HEK293T (cell line): ENCODE results near the gene HAUS1.

Experiments
- CTCF ChIA-PET: fragments of 350-600 bp; formaldehyde crosslinking; extraction: SDS; loops from one replicate; lab custom pipeline; 2021; ENCODE audit warnings: antibody characterized with exemption, inconsistent platforms; lab: Yijun Ruan, JAX
- POLR2A ChIA-PET: fragments of 350-600 bp; formaldehyde crosslinking; extraction: SDS; loops from one replicate; lab custom pipeline; 2020; ENCODE audit warnings: antibody characterized with exemption, inconsistent platforms; lab: Yijun Ruan, JAX
- DNase-seq: peaks from one replicate; pipeline ENCODE4 v3.0.0; 2012; ENCODE audit warnings: mixed read lengths; ENCODE audit errors: extremely low spot score
- ARNT ChIP-seq: fragments of 450-650 bp; IDR thresholded peaks from 2 replicates; pipeline ENCODE4 v1.6.1; 2017; ENCODE audit warnings: mild to moderate bottlenecking
- BHLHE40 ChIP-seq: fragments of 450-650 bp; IDR thresholded peaks from 2 replicates; pipeline ENCODE4 v1.6.1; 2016; ENCODE audit warnings: mild to moderate bottlenecking, moderate library complexity, borderline replicate concordance
- CTBP1 ChIP-seq: fragments of 450-650 bp; IDR thresholded peaks from 2 replicates; pipeline ENCODE4 v1.6.1; 2016; ENCODE audit warnings: borderline replicate concordance
- ELF4 ChIP-seq: fragments of 450-650 bp; IDR thresholded peaks from 2 replicates; pipeline ENCODE4 v1.6.1; 2017; ENCODE audit warnings: antibody characterized with exemption
- FOXA1 ChIP-seq: fragments of 450-650 bp; IDR thresholded peaks from 2 replicates; pipeline ENCODE4 v1.6.1; 2016; ENCODE audit warnings: mild to moderate bottlenecking
- FOXK2 ChIP-seq: fragments of 450-650 bp; IDR thresholded peaks from 2 replicates; pipeline ENCODE4 v1.6.1; 2016; ENCODE audit warnings: mild to moderate bottlenecking
- FOXM1 ChIP-seq: fragments of 450-650 bp; IDR thresholded peaks from 2 replicates; pipeline ENCODE4 v1.6.1; 2017; ENCODE audit warnings: mild to moderate bottlenecking, borderline replicate concordance
- HDGF ChIP-seq: fragments of 450-650 bp; IDR thresholded peaks from 2 replicates; pipeline ENCODE4 v1.6.1; 2017; ENCODE audit warnings: antibody characterized with exemption, borderline replicate concordance
- L3MBTL2 ChIP-seq: fragments of 450-650 bp; conservative IDR thresholded peaks from 2 replicates; pipeline ENCODE4 v1.6.1; 2016; ENCODE audit warnings: mild to moderate bottlenecking
- LEF1 ChIP-seq: fragments of 450-650 bp; IDR thresholded peaks from 2 replicates; pipeline ENCODE4 v1.6.1; 2017; ENCODE audit warnings: mild to moderate bottlenecking, borderline replicate concordance
- NFRKB ChIP-seq: fragments of 450-650 bp; IDR thresholded peaks from 2 replicates; pipeline ENCODE4 v1.6.1; 2016; ENCODE audit warnings: mild to moderate bottlenecking, moderate library complexity
- PKNOX1 ChIP-seq: fragments of 450-650 bp; IDR thresholded peaks from 2 replicates; pipeline ENCODE4 v1.6.1; 2016
- SP1 ChIP-seq: fragments of 450-650 bp; IDR thresholded peaks from 2 replicates; pipeline ENCODE4 v1.6.1; 2017
- SUZ12 ChIP-seq: fragments of 450-650 bp; IDR thresholded peaks from 2 replicates; pipeline ENCODE4 v1.6.1; 2016; ENCODE audit warnings: mild to moderate bottlenecking
- TARDBP ChIP-seq: fragments of 450-650 bp; IDR thresholded peaks from 2 replicates; pipeline ENCODE4 v1.6.1; 2016
- ZNF384 ChIP-seq: fragments of 450-650 bp; IDR thresholded peaks from 2 replicates; pipeline ENCODE4 v1.6.1; 2016

HAUS1 gene

DNA sequence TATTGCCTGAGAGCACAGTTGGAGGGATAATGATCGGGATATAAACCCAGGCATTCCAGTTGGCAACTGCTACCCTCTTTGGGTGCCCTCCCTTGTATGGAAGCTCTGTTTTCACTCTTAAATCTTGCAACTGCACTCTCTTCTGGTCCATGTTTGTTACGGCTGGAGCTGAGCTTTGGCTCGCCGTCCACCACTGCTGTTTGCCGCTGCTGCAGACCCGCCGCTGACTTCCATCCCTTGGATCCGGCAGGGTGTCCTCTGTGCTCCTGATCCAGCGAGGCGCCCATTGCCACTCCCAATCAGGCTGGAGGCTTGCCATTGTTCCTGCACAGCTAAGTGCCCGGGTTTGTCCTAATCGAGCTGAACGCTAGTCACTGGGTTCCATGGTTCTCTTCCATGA lies 60.7 kb downstream of the HAUS1 start:
- TF ChIP-seq ELF4 (no peak), SP1 (no peak), FOXM1 (no peak), NFRKB (no peak), TARDBP (no peak), CTBP1 (no peak), PKNOX1 (no peak), LEF1 (no peak)
- CTCF ChIA-PET = interaction anchor here (1.2 kb wide), 1 partner anchor 8 kb away, joined by 3 read pairs; a partner anchor contains a TSS
- POLR2A ChIA-PET = no interaction called here
- DNase-seq = no peak

DNA sequence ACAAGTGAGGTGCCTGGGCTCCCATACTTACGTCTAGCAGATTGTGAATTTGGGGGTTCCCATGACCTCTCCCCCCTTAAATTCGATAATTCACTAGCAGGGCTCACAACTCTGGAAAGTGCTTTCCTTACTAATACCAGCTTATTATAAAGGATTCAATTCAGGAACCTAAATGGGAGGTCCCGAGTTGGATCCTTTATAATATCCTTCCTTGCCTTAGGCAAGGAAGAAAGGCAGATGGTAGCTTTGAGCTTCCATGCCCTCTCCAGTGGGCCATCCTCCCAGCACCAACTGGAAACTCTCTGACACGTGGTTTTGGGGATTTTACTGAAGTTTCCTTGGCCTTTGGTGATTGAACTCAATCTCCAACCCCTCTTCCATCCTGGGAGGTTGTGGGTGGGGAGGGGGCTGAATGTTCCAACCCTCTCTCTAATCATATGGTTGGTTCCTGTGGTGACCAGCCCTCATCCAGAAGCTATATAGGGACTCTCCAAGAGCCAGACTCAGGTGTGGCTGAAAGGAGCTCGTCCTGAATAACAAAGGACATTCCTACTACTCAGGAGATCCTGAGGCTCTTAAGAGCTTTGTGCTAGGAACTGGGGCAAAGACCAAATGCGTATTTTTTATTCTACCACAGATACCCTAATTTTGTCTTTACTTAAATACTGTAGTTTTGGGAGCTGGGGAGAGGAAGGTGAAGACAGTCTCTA lies 62.2 kb downstream of the HAUS1 start:
- TF ChIP-seq HDGF (no peak), FOXK2 (no peak), PKNOX1 (no peak), SP1 (no peak), FOXM1 (no peak), L3MBTL2 (no peak), ELF4 (no peak), SUZ12 (no peak), TARDBP (no peak), NFRKB (no peak), CTBP1 (no peak), FOXA1 (no peak), ZNF384 (no peak), BHLHE40 (no peak), LEF1 (no peak), ARNT (no peak)
- DNase-seq = no peak
- ChIA-PET POLR2A (no interaction called here), CTCF (no interaction called here)

- POLR2A ChIA-PET = no interaction called here
- TF ChIP-seq CTBP1 = no peak
- no peak for TF ChIP-seq NFRKB
- TF ChIP-seq FOXK2 = no peak
- TF ChIP-seq HDGF = no peak
- no peak for TF ChIP-seq PKNOX1
- no peak for TF ChIP-seq L3MBTL2
- no peak for TF ChIP-seq ELF4
- no peak for TF ChIP-seq SUZ12
- TF ChIP-seq BHLHE40 = no peak
- no peak for TF ChIP-seq FOXM1
- no peak for TF ChIP-seq FOXA1
- CTCF ChIA-PET = no interaction called here
- DNase-seq = no peak
Measured at GRCh38 chr18:46167971-46168370, 63.8 kb downstream of the HAUS1 start.

DNA sequence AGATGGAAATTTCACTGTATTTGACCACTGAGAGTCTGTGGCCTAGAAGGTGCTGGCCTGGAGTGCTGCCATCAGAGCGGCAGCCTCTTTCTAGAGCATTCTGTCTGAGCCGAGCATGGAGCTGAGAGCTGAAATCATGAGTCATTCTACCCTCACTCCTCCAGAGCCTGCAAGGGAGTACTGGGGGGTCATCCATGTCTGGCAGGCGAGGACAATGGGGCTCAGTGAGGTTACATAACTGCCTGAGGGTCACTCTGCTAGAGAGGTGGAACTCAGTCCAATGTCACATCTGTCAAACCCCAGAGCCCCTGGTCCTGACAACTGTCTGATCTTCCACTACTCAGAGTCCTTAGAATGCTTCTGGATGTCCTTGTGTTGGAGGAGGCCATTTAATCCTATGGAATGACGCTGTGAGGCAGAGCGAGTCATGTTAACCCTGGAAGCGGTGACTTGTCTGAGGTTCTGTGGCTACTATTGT lies 65.3 kb downstream of the HAUS1 start:
- DNase-seq = no peak
- CTCF ChIA-PET = no interaction called here
- POLR2A ChIA-PET = no interaction called here
- TF ChIP-seq TARDBP (no peak), FOXM1 (no peak), SP1 (no peak), HDGF (no peak), ELF4 (no peak), BHLHE40 (no peak), FOXA1 (no peak)

GRCh38 chr18:46171331-46171730 lies 67.1 kb downstream of the HAUS1 start:
- DNase-seq = no peak
- ChIA-PET POLR2A (no interaction called here), CTCF (no interaction called here)
- no peak for TF ChIP-seq BHLHE40
- TF ChIP-seq ELF4 = no peak
- TF ChIP-seq FOXA1 = no peak
- no peak for TF ChIP-seq LEF1
- TF ChIP-seq SP1 = no peak
- TF ChIP-seq SUZ12 = no peak
- TF ChIP-seq ZNF384 = no peak

DNA sequence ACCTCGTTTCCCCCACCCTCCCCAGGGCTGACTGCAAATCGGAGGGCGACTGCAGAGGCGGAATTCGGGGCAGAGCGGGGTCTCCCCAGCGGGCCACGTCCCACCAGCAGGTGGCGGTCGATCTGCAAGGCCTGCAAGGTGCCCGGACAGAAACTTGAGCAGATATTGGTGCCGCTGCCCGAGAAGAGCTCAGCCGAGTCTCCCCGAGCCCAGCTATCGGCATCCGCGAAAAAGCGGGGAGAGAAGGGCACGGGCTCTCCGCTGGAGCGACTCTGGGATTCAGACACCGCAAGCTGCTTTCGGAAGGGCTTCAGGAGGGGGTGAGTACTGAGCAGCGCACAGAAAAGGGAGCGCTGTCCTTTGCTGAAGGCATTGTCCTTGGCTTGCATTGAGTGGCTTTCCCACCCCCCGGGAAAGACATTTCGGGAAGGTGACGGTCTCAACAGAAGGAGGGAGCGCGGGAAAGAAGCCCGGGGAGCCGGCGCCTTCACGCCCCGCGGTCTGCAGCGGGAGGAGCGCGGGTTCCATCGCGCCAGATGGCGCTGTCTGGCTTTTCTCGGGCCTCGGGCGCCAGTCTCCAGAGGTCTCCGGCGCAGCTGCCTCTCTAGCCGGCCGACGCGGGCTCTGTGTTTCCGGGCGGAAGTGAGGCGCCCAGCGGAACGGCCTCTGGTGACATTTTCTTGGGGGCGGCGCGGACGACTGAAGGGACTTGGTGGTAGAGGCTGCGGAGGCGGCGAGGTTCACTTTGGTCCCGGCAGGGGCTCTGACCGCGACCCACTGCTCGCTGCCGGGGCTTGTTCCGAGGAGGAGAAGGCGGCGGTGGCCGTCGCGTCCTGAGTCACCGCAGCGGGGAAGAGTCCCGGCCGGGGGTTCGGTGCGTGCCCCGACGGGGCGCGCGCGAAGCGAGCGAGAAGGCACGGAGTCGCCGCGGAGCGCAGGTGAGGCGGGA lies 69.5 kb downstream of the HAUS1 start:
- POLR2A ChIA-PET = interaction anchor here (0.6 to 2.0 kb wide), 17 partner anchors 9 to 520 kb away, joined by 3 to 7 read pairs (median 4); no protein-coding TSS in a partner anchor
- TF ChIP-seq ELF4 (peak; percentile 40; the same call in 1 of the 2 replicates), FOXA1 (no peak), HDGF (no peak), ARNT (no peak), SP1 (no peak), L3MBTL2 (peak; percentile 69), CTBP1 (no peak), FOXM1 (no peak), LEF1 (no peak), PKNOX1 (no peak), SUZ12 (no peak), TARDBP (no peak), ZNF384 (no peak)
- CTCF ChIA-PET = interaction anchor here (0.7 to 1.8 kb wide), 20 partner anchors 9 to 596 kb away, joined by 3 to 17 read pairs (median 4); no protein-coding TSS in a partner anchor
- peak; percentile 83 for DNase-seq
